WTC11 (cell line): Measurements from ENCODE around the gene CCSER1. TPM values are rescaled to one million over a fixed set of nuclear protein-coding genes. Genes with fewer than 3 reads are reported as not detected.

Experiments
- ATAC-seq: fragments of 200-7000 bp; cut with Tn5 transposase; 2 replicates; pipeline ENCODE4 v1.10.0; 2021; ENCODE audit warnings: mild to moderate bottlenecking, moderate library complexity
- CTCF ChIA-PET: fragments of 300-600 bp; sonication (Branson Sonifier 250); formaldehyde crosslinking; loops from one replicate; lab custom pipeline; 2021; ENCODE audit warnings: antibody characterized with exemption; lab: Charles Lee
- POLR2A ChIA-PET: fragments of 350-600 bp; sonication (Branson Sonifier 250); formaldehyde crosslinking; loops from one replicate; lab custom pipeline; 2021; ENCODE audit warnings: antibody characterized with exemption; lab: Charles Lee
- DNase-seq: peaks from one replicate; pipeline ENCODE4 v3.0.0; 2021; ENCODE audit warnings: low spot score
- H3K27ac Mint-ChIP-seq: 2 replicates; pipeline ENCODE4 v1.8.0; 2021; ENCODE audit warnings: mixed read lengths
- H3K27me3 Mint-ChIP-seq: 2 replicates; pipeline ENCODE4 v1.8.0; 2021; ENCODE audit warnings: low read depth, mild to moderate bottlenecking, moderate library complexity, mixed read lengths
- H3K36me3 Mint-ChIP-seq: 2 replicates; pipeline ENCODE4 v1.8.0; 2021; ENCODE audit warnings: mixed read lengths
- H3K4me1 Mint-ChIP-seq: 2 replicates; pipeline ENCODE4 v1.8.0; 2022; ENCODE audit warnings: mixed read lengths
- H3K4me3 Mint-ChIP-seq: 2 replicates; pipeline ENCODE4 v1.8.0; 2021; ENCODE audit warnings: mild to moderate bottlenecking, moderate library complexity, mixed read lengths
- H3K9me3 Mint-ChIP-seq: 2 replicates; pipeline ENCODE4 v1.8.0; 2021; ENCODE audit warnings: mixed read lengths
- ETV6 ChIP-seq: sonication (generic); formaldehyde crosslinking; IDR thresholded peaks from 2 replicates; pipeline ENCODE4 v1.8.1; 2022; ENCODE audit warnings: mild to moderate bottlenecking, missing genetic modification reagents
- FOXK1 ChIP-seq: sonication (generic); formaldehyde crosslinking; IDR thresholded peaks from 2 replicates; pipeline ENCODE4 v1.8.0; 2022; ENCODE audit warnings: mild to moderate bottlenecking, moderate library complexity, missing genetic modification reagents
- GABPB1 ChIP-seq: sonication (generic); formaldehyde crosslinking; IDR thresholded peaks from 2 replicates; pipeline ENCODE4 v1.8.1; 2023; ENCODE audit warnings: mild to moderate bottlenecking, missing genetic modification reagents
- KAT7 ChIP-seq: sonication (generic); formaldehyde crosslinking; IDR thresholded peaks from 2 replicates; pipeline ENCODE4 v1.8.1; 2023; ENCODE audit warnings: missing genetic modification reagents, mild to moderate bottlenecking, borderline replicate concordance
- MYBL2 ChIP-seq: sonication (generic); formaldehyde crosslinking; IDR thresholded peaks from 2 replicates; pipeline ENCODE4 v1.8.1; 2023; ENCODE audit warnings: mild to moderate bottlenecking, moderate library complexity, missing genetic modification reagents
- TP53 ChIP-seq: sonication (generic); formaldehyde crosslinking; IDR thresholded peaks from 2 replicates; pipeline ENCODE4 v1.8.1; 2023; ENCODE audit warnings: mild to moderate bottlenecking, missing genetic modification reagents
- ZNF121 ChIP-seq: sonication (generic); formaldehyde crosslinking; IDR thresholded peaks from 2 replicates; pipeline ENCODE4 v1.8.0; 2023; ENCODE audit warnings: missing genetic modification reagents
- total RNA-seq: library from RNA; stranded (reverse); gene quantifications from 3 replicates; pipeline ENCODE4 v1.2.3, GENCODE V29; 2021
- TF ChIP-seq, protein P1 (sequence below): sonication (generic); formaldehyde crosslinking; IDR thresholded peaks from 2 replicates; pipeline ENCODE4 v1.8.1; 2023; ENCODE audit warnings: mild to moderate bottlenecking, missing genetic modification reagents, moderate library complexity
- TF ChIP-seq, protein P2 (sequence below): fragments of 250-450 bp; sonication (Bioruptor Pico); IDR thresholded peaks from 2 replicates; pipeline ENCODE4 v1.8.0; 2021; ENCODE audit warnings: mild to moderate bottlenecking
- TF ChIP-seq, protein P3 (sequence below): fragments of 250-450 bp; sonication (Bioruptor Pico); IDR thresholded peaks from 2 replicates; pipeline ENCODE4 v1.9.0; 2021; ENCODE audit warnings: moderate library complexity, mild to moderate bottlenecking, inconsistent platforms, borderline replicate concordance
- TF ChIP-seq, protein P4 (sequence below): fragments of 200-600 bp; IDR thresholded peaks from 2 replicates; pipeline ENCODE4 v1.8.0; 2022; ENCODE audit warnings: antibody characterized with exemption
- TF ChIP-seq, protein P5 (sequence below): sonication (generic); formaldehyde crosslinking; IDR thresholded peaks from 2 replicates; pipeline ENCODE4 v1.8.0; 2023; ENCODE audit warnings: missing genetic modification reagents, mild to moderate bottlenecking, borderline replicate concordance
- TF ChIP-seq, protein P6 (sequence below): fragments of 250-450 bp; sonication (Bioruptor Pico); IDR thresholded peaks from 2 replicates; pipeline ENCODE4 v2.1.2; 2022; ENCODE audit warnings: mild to moderate bottlenecking, moderate library complexity

CCSER1 gene
- total RNA-seq, 1 experiment from 2014 or later: 0.87 TPM

DNA sequence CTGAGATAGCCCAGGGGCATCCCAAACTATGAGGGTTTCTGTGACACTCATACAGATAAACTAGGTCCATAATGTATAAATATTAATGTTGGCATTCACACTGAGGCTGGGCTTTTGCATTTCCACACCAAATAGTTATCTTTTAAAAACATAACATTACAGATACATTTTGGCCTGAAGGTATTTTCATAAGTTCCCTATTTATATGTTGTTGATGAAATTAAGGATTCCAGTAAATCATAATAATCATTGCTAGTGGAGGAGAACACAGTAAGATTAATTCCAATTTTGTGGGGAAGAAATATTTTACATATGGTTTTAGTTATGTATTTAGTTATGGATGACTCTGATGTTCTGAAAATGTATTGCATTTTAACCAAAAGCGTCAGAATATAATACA is 479.6 kb downstream of the CCSER1 start (continued):
- TF ChIP-seq FOXK1 (CRISPR knock-in tag): no peak
- no peak for TF ChIP-seq MYBL2
- TF ChIP-seq, protein P1, sequence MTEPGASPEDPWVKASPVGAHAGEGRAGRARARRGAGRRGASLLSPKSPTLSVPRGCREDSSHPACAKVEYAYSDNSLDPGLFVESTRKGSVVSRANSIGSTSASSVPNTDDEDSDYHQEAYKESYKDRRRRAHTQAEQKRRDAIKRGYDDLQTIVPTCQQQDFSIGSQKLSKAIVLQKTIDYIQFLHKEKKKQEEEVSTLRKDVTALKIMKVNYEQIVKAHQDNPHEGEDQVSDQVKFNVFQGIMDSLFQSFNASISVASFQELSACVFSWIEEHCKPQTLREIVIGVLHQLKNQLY (CRISPR knock-in tag): no peak
- TF ChIP-seq, protein P2, sequence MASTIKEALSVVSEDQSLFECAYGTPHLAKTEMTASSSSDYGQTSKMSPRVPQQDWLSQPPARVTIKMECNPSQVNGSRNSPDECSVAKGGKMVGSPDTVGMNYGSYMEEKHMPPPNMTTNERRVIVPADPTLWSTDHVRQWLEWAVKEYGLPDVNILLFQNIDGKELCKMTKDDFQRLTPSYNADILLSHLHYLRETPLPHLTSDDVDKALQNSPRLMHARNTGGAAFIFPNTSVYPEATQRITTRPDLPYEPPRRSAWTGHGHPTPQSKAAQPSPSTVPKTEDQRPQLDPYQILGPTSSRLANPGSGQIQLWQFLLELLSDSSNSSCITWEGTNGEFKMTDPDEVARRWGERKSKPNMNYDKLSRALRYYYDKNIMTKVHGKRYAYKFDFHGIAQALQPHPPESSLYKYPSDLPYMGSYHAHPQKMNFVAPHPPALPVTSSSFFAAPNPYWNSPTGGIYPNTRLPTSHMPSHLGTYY (CRISPR knock-in tag): no peak

DNA sequence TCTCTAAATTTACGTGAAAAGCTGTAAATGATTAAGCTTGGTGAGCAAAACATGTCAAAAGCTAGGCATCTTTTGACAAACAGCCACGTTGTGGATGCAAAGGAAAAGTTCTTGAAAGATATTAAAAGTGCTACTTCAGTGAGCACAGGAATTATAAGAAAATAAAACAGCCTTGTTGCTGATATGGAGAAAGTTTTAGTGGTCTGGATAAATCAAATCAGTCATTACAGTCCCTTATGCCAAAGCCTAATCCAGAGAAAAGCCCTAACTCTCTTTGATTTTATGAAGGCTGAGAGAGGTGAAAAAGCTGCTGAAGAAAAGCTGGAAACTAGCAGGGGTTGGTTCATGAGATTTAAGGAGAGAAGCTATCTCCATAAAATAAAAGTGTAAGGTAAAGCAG is 487.2 kb downstream of the CCSER1 start:
- Mint-ChIP-seq H3K9me3 (peaks cover 10% of the 10 kb centered on the region), H3K27ac (no peak overlapping the region), H3K27me3 (no peaks in the 10 kb centered on the region), H3K4me3 (no peak overlapping the region), H3K4me1 (no peaks in the 10 kb centered on the region), H3K36me3 (no peaks in the 10 kb centered on the region)
- ChIA-PET POLR2A (no interaction called here), CTCF (no interaction called here)
- no peak for DNase-seq
- ATAC-seq: no peak
- TF ChIP-seq ZNF121 (CRISPR knock-in tag) (no peak), ETV6 (CRISPR knock-in tag) (no peak)
- TF ChIP-seq, protein P3, sequence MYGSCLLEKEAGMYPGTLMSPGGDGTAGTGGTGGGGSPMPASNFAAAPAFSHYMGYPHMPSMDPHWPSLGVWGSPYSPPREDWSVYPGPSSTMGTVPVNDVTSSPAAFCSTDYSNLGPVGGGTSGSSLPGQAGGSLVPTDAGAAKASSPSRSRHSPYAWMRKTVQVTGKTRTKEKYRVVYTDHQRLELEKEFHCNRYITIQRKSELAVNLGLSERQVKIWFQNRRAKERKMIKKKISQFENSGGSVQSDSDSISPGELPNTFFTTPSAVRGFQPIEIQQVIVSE (CRISPR knock-in tag): no peak
- TF ChIP-seq, protein P4, sequence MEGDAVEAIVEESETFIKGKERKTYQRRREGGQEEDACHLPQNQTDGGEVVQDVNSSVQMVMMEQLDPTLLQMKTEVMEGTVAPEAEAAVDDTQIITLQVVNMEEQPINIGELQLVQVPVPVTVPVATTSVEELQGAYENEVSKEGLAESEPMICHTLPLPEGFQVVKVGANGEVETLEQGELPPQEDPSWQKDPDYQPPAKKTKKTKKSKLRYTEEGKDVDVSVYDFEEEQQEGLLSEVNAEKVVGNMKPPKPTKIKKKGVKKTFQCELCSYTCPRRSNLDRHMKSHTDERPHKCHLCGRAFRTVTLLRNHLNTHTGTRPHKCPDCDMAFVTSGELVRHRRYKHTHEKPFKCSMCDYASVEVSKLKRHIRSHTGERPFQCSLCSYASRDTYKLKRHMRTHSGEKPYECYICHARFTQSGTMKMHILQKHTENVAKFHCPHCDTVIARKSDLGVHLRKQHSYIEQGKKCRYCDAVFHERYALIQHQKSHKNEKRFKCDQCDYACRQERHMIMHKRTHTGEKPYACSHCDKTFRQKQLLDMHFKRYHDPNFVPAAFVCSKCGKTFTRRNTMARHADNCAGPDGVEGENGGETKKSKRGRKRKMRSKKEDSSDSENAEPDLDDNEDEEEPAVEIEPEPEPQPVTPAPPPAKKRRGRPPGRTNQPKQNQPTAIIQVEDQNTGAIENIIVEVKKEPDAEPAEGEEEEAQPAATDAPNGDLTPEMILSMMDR: no peak

DNA sequence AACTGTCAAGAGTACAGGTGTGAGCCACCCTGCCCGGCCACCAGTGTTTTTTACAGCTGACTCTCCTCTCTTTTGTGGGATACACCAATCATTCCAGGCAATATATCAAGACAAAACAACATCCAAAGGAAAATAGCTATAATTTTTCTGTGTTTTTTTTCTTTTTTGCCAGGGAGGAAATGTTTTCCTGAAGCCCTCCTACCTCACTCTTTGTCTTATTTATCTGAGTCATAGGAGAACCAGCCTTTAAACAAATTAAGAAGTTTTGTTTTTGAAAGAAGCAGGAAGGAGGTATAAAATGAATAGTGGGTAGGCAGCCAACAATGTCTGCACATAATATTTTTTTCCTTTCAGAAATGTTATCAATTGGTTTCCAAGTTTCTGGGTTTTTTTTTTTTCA is 493.9 kb downstream of the CCSER1 start:
- POLR2A ChIA-PET: no interaction called here
- Mint-ChIP-seq H3K4me3 (no peak overlapping the region), H3K27me3 (no peaks in the 10 kb centered on the region), H3K9me3 (peaks cover 3% of the 10 kb centered on the region; the same call in 1 of the 2 replicates), H3K27ac (no peak overlapping the region)
- no peak for ATAC-seq
- CTCF ChIA-PET: no interaction called here
- no peak for DNase-seq
- TF ChIP-seq, protein P5, sequence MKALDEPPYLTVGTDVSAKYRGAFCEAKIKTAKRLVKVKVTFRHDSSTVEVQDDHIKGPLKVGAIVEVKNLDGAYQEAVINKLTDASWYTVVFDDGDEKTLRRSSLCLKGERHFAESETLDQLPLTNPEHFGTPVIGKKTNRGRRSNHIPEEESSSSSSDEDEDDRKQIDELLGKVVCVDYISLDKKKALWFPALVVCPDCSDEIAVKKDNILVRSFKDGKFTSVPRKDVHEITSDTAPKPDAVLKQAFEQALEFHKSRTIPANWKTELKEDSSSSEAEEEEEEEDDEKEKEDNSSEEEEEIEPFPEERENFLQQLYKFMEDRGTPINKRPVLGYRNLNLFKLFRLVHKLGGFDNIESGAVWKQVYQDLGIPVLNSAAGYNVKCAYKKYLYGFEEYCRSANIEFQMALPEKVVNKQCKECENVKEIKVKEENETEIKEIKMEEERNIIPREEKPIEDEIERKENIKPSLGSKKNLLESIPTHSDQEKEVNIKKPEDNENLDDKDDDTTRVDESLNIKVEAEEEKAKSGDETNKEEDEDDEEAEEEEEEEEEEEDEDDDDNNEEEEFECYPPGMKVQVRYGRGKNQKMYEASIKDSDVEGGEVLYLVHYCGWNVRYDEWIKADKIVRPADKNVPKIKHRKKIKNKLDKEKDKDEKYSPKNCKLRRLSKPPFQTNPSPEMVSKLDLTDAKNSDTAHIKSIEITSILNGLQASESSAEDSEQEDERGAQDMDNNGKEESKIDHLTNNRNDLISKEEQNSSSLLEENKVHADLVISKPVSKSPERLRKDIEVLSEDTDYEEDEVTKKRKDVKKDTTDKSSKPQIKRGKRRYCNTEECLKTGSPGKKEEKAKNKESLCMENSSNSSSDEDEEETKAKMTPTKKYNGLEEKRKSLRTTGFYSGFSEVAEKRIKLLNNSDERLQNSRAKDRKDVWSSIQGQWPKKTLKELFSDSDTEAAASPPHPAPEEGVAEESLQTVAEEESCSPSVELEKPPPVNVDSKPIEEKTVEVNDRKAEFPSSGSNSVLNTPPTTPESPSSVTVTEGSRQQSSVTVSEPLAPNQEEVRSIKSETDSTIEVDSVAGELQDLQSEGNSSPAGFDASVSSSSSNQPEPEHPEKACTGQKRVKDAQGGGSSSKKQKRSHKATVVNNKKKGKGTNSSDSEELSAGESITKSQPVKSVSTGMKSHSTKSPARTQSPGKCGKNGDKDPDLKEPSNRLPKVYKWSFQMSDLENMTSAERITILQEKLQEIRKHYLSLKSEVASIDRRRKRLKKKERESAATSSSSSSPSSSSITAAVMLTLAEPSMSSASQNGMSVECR (CRISPR knock-in tag): no peak
- TF ChIP-seq GABPB1 (CRISPR knock-in tag) (no peak), KAT7 (CRISPR knock-in tag) (no peak), TP53 (CRISPR knock-in tag) (no peak)
- TF ChIP-seq, protein P6, sequence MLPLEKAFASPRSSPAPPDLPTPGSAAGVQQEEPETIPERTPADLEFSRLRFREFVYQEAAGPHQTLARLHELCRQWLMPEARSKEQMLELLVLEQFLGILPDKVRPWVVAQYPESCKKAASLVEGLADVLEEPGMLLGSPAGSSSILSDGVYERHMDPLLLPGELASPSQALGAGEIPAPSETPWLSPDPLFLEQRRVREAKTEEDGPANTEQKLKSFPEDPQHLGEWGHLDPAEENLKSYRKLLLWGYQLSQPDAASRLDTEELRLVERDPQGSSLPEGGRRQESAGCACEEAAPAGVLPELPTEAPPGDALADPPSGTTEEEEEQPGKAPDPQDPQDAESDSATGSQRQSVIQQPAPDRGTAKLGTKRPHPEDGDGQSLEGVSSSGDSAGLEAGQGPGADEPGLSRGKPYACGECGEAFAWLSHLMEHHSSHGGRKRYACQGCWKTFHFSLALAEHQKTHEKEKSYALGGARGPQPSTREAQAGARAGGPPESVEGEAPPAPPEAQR (CRISPR knock-in tag): no peak
- TF ChIP-seq, all 79 proteins: peak for 0
- Mint-ChIP-seq H3K4me1 (peaks cover 13% of the 10 kb centered on the region), H3K36me3 (no peaks in the 10 kb centered on the region)
